HG02571 (cell line): ENCODE measurements around the gene CCSER2.
"Not testable (repeated sequence)": the region's sequence is repeated elsewhere in the genome, so short reads cannot be mapped to it uniquely, and the experiment has no call there.

ENCODE experiments used
- ATAC-seq: cut with Tn5 transposase; IDR thresholded peaks from one replicate; pipeline ENCODE4 v1.9.1; 2021; ENCODE audit warnings: mild to moderate bottlenecking, moderate library complexity; ENCODE audit not compliant: unreplicated experiment

Gene CCSER2

GRCh38 chr10:84310470-84310869 lies 17.9 kb upstream of the CCSER2 start:
- no peak for ATAC-seq

GRCh38 chr10:84311576-84311975 lies 16.8 kb upstream of the CCSER2 start:
- no peak for ATAC-seq

- ATAC-seq = no peak
Observed at GRCh38 chr10:84312816-84313215, 15.6 kb upstream of the CCSER2 start.

DNA sequence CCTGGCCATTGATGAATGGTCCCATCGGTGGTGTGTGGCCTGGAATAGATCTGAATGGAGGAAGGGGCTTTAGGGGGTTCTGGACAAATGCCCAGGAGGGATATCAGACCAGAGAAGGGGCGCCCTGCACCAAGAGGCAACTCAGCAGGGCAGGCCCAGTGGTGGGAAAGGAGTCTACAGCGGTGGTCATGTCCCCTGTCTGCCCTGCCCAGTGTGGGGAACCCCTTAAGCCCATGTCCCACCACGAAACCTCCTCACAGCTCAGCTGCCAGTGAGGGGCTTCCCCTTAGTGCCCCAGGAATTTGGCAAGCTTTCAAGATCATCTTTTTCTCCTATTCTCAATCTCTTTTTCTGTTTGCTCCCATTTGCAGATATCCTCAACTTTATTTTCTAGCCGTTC lies 14.1 kb upstream of the CCSER2 start:
- no peak for ATAC-seq

- peak; percentile 59 for ATAC-seq
Observed at GRCh38 chr10:84317174-84317573, 11.2 kb upstream of the CCSER2 start.

GRCh38 chr10:84321902-84322301 lies 6.5 kb upstream of the CCSER2 start:
- ATAC-seq = no peak

DNA sequence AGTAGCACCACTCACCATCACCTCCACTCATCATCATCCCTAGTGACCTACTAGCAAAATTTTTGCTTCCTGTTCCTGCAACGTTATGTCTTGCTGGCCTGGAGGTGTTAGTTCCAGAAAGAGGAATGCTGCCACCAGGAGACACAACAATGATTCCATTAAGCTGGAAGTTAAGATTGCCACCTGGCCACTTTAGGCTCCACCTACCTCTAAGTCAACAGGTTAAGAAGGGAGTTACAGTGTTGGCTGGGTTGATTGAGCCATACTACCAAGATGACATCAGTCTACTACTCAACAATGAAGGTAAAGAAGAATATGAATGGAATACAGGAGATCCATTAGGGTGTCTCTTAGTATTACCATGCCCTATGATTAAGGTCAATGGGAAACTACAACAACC lies 4.8 kb upstream of the CCSER2 start:
- not testable (repeated sequence) for ATAC-seq

- ATAC-seq = not testable (repeated sequence)
Observed at GRCh38 chr10:84326995-84327394, 1.4 kb upstream of the CCSER2 start.

GRCh38 chr10:84329196-84329611 lies 815 bp downstream of the CCSER2 start:
- peak; percentile 23 for ATAC-seq

DNA sequence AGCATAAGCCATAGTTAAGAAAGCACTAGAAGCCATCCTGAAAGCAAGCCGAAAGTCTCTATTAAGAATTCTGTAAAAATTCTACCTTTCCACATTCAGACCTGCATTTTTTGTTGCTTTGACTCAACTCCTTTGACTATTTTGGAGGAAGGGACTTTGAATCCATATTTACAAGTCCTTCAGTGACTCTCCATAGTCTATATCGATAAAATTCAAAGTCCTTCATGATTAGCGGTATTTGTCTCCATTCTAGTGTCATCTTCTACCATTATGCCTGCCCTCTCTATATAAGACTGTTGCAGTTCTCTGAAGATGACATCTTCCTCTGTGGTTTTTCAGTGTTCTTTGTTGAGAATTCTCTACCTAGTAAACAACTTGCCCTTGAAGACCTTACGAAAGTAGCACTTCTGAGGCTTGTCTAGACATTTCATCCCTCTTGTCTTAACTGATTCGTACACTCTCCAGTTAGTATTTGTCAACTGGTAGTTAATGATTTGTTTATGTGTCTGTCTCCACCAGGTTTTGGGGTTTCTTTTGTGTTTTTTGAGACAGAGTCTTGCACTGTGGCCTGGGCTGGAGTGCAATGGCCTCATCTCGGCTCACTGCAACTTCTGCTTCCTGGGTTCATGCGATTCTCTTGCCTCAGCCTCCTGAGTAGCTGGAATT lies 1.7 kb downstream of the CCSER2 start:
- peak; percentile 44 for ATAC-seq

DNA sequence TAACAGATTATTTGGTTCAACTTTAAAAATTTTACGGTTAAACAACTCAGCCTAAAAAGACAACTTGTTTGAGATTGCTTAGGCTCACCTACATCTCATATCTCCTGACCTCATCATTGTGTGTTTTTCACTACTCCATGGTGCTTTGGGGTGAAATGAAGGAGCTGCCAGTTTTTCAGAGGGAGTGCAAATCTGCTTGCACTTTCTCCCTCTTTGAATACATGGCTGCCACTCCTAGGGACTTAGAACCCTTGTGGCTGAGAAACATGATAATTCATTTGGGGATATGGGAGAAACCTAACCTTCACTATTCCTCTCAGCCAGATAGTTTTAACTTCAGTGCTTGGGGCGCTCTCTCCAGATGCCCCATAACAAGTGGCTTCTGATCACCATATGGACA lies 2.7 kb downstream of the CCSER2 start:
- no peak for ATAC-seq

DNA sequence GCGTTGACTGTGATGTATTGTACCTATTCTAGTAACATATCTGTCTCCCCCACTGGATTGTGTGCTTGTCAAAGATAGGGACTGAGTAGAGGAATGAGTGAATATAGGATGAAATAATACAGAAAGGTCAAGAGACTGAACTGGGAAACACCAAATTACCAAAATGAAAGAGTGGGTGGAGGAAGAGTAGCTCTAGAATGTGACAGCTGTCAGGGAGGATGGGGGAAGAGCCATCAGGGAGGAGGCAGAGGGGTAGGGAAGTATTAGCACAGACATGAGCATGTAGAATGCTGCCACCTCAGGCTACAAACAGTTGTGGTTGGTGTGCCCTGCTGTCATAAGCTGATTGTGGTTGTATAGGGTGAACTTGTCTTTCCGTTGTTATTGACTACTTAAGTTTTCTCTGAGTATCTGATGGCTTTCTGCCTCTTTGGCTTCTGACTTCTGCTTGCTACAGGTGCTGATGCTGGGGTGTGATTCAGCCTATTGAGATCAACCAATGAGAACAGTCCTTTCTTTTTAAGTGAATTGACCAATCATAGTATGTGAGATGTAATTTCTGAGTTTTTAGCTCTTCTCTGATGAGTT lies 5.6 kb downstream of the CCSER2 start:
- peak; percentile 38 for ATAC-seq

DNA sequence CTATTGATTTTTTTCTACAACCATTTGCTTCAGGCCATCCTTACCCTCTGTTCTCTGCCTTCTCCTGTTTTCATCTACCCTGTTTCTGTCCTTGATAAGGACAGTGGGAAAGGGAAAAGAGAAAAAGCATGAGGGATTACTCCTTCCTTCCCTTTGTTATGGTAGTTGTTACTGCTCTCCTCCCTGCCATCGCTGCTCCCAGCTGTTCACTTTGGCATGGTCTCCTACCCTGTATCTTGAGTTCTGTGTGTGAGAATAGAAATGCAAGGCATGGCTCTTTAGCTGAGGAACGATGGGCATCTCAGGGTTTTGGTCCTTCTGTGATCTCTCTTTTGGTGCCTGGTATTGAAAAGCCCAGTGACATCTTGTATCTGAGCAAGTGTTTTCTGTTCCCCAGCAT lies 6.4 kb downstream of the CCSER2 start:
- no peak for ATAC-seq

DNA sequence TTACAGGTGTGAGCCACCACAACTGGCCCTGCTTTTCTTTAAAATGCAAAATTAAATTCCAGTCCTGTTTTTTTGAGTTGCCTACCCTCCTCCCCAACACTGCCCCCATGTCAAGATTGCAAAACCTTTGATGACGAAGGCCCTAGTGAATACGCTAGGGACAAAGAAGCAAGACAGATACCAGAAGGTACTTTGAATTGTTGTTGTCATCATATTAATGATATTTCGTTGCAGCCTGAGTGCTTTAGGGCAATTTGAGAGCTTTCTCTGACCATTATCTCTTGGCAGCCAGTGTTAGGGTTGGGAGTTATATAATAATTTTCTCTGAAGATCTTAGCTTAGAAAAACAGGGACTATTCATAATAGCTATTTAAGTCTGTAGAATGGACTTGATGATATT lies 7.1 kb downstream of the CCSER2 start:
- no peak for ATAC-seq

- no peak for ATAC-seq
Observed at GRCh38 chr10:84336406-84337090, 8.2 kb downstream of the CCSER2 start.

DNA sequence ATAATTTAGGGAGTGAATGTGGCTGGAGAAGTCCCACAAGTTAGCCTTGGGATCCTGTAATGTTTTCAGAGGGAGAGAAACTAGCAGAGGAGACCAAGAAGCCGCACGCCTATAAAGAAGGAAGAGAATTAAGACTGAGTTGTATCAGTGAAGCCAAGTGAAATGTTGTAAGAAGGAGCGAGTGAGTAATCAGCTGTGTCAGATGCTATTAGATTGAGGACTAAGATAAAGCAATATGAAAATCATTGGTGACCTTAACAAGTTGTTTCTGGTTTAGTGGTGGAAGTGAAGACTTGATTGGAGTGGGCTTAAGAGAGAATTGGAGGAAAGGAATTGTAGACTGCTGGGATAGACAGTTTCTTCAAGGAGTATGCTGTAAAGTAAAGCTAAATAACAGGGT lies 8.8 kb downstream of the CCSER2 start:
- no peak for ATAC-seq

GRCh38 chr10:84339025-84339424 lies 10.6 kb downstream of the CCSER2 start:
- no peak for ATAC-seq

GRCh38 chr10:84340187-84340586 lies 11.8 kb downstream of the CCSER2 start:
- ATAC-seq = no peak

DNA sequence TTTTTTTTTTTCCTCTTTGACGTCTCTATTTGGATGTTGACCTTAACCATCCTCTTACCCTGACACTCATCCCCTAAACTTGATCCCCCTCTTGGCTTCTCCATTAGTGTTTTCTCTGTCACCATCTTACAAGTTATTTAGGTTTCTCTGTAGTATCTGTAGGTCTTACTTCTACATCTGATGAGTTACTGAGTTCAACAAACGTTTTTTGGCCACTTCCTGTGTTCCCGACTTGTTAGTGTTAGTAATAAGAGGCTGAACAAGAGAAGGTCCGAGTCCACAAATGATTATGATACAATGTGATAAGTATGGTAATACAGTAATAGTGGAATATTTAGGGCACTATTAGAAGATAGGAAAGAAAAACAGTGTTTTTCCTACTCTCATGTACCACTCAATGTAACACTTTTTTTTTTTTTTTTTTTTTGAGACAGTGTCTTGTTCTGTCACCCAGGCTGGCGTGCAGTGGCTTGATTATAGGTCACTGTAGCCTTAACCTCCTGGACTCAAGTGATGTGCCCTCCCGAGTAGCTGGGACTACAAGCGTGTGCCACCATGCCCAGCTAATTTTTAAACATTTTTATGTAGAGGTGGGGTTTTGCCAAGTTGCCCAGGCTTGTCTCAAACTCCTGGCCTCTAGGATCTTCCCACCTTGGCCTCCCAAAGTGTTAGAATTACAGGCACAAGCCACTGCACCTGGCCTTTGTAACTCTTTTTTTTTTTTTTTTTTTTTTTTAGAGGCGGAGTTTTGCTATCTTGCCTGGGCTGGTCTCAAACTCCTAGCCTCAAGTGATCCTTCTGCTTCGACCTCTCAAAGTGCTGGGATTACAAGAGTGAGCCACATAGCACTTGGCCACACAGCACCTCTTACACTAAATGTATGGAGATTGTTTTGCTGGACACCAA lies 12.5 kb downstream of the CCSER2 start:
- no peak for ATAC-seq

DNA sequence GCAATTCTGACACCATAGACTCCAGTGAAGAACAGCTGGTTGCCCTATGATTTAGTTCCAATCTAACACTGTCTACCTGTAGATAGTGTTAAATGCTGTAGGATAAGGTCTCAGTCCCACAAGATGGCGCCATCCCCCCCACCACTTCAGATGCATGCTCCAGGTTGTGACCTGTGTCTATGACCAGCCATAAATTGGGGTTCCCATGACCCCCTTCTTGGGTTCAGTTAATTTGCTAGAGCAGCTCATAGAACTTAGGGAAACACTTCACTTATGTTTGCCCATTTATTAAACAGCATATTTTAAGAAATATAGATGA lies 13.1 kb downstream of the CCSER2 start:
- no peak for ATAC-seq

DNA sequence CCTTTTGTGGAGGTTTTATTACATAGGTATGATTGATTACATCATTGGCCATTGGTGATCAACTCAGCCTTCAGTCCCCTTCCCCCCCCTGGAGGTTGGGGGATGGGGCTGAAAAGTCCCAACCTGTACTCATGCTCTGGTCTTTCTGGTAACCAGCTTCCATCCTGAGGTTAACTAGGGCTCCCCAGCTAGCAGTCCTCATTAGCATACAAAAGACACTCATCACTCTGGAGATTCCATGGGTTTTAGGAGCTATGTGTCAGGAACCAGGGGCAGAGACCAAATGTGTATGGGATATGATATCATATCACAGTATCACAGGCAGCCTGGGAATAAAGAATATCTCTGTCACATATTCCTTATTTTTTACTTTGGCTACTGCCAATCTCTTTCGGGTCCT lies 13.6 kb downstream of the CCSER2 start:
- no peak for ATAC-seq
